NB4 (cell line): ENCODE data around the gene VAT1L.

Experiments used
- CTCF ChIP-seq: IDR thresholded peaks from one replicate; pipeline ENCODE4 v1.5.1; 2012; ENCODE audit warnings: low read depth, low read length
- POLR2A ChIP-seq: IDR thresholded peaks from 2 replicates; pipeline ENCODE4 v1.6.1; 2011; ENCODE audit warnings: mild to moderate bottlenecking; ENCODE audit not compliant: insufficient read length; ENCODE audit errors: extremely low read depth

- TF ChIP-seq CTCF = no peak
- TF ChIP-seq POLR2A = no peak
These were observed 64.8 kb downstream of the VAT1L start for GRCh38 chr16:77853161-77853560.
